Vagina (tissue), 2 donors: Measurements from ENCODE around the gene BCAS3.

Experiments
- POLR2AphosphoS5 ChIP-seq, 2 donors: sonication (generic); formaldehyde crosslinking; IDR thresholded peaks; one replicate each; pipeline ENCODE4 v1.9.0; 2017; ENCODE audit warnings: antibody characterized with exemption in 2 of 2, mild to moderate bottlenecking in 2 of 2, low read depth in 1 of 2; ENCODE audit not compliant: insufficient read depth in 1 of 2
- TF ChIP-seq, protein P1 (sequence below), 3 experiments: fragments of 450-650 bp in 2 of 3; fragments of 200-600 bp in 1 of 3; sonication (generic) in 1 of 3; IDR thresholded peaks; one replicate each; pipeline ENCODE4 v1.5.1; 2017 to 2019; ENCODE audit warnings: antibody characterized with exemption in 3 of 3, mild to moderate bottlenecking in 2 of 3, moderate library complexity in 2 of 3

DNA sequence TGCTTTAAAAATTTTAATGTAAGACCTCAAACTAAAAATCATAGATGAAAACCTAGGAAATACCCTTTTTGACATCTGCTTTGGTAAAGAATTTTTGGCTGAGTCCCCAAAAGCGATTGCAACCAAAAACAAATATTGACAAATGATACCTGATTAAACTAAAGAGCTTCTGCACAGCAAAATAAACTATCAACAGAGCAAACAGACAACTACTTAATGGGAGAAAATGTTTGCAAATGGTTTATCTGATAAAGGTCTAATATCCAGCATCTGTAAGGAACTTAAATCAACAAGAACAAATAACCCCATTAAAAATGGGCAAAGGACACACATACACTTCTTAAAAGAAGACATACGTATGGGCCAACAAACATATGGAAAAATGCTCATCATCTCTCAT, 242.5 kb downstream of the BCAS3 start:
- TF ChIP-seq, protein P1, sequence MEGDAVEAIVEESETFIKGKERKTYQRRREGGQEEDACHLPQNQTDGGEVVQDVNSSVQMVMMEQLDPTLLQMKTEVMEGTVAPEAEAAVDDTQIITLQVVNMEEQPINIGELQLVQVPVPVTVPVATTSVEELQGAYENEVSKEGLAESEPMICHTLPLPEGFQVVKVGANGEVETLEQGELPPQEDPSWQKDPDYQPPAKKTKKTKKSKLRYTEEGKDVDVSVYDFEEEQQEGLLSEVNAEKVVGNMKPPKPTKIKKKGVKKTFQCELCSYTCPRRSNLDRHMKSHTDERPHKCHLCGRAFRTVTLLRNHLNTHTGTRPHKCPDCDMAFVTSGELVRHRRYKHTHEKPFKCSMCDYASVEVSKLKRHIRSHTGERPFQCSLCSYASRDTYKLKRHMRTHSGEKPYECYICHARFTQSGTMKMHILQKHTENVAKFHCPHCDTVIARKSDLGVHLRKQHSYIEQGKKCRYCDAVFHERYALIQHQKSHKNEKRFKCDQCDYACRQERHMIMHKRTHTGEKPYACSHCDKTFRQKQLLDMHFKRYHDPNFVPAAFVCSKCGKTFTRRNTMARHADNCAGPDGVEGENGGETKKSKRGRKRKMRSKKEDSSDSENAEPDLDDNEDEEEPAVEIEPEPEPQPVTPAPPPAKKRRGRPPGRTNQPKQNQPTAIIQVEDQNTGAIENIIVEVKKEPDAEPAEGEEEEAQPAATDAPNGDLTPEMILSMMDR (IDR thresholded peaks at IDR 0.05): no peak
- no peak for TF ChIP-seq POLR2AphosphoS5 (IDR thresholded peaks at IDR 0.05; ENCODE audit: insufficient read depth in 1 of 2, low read depth in 1 of 2)
